Epithelial cell of proximal tubule (primary cell): ENCODE data around the gene SAMD11. TPM values are rescaled to one million over a fixed set of nuclear protein-coding genes. Genes with fewer than 3 reads are reported as not detected.

Experiments used
- DNase-seq: peaks from one replicate; pipeline ENCODE4 v3.0.0-alpha.2; 2011; ENCODE audit warnings: low read depth
- H3K4me3 ChIP-seq: 2 replicates; pipeline ENCODE4 v1.5.1; 2011; ENCODE audit warnings: low read depth, mild to moderate bottlenecking, low read length
- CTCF ChIP-seq: conservative IDR thresholded peaks from 2 replicates; pipeline ENCODE4 v1.5.1; 2012; ENCODE audit warnings: low read depth, mild to moderate bottlenecking, low read length
- total RNA-seq: library from RNA; depleted of rRNA; stranded (reverse); fragments of >200 nt; gene quantifications from 2 replicates; pipeline ENCODE4 v1.2.3, GENCODE V29; 2015

SAMD11 gene
- total RNA-seq, 1 donor from 2014 or later, result 3.5 TPM

DNA sequence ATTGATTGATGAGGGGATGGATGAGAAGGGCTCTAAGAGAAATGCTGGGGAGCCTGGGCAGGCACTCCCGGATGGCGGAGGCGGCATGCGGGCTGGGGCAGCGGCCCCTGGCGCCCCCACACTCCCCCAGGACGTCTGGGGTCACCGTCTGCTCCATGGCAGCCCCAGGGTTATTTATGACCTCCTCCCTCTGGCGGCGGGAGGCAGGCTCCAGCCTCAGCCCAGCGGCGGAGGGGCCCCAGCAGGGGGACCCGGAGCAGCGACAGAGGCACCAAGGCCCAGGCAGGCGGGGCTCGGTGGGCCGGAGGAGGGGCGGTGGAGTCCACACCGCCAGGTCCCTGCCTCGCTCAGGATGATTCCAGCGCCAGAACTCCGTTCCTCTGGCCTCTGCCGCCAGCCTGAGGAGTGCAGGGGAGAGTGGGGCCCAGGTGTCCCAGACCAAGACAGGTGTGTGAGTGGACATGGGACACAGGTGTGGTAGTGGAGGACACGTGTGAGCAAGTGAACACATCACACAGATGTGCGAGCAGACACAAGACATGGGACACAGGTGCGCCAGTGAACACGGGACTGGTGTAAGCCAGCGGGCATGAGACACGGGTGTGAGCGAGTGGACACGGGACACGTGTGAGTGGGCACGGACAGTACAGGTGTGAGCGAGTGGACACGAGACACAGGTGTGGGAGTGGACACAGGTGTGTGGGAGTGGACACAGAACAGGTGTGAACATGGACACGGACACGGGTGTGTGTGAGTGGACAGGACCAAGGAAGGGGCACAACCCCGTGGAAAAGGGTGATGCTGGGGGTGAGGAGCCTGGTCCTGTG lies 2.5 kb upstream of the SAMD11 start:
- DNase-seq, result no peak
- no peak overlapping the region for H3K4me3 ChIP-seq
- TF ChIP-seq CTCF, result peak; percentile 50

GRCh38 chr1:923991-924655 lies 400 bp downstream of the SAMD11 start:
- no peak for TF ChIP-seq CTCF
- peak overlapping the region; percentile 49 for H3K4me3 ChIP-seq
- DNase-seq, result no peak

GRCh38 chr1:924656-925560 lies 1.2 kb downstream of the SAMD11 start:
- TF ChIP-seq CTCF, result no peak
- peak overlapping the region; percentile 49 for H3K4me3 ChIP-seq
- no peak for DNase-seq

DNA sequence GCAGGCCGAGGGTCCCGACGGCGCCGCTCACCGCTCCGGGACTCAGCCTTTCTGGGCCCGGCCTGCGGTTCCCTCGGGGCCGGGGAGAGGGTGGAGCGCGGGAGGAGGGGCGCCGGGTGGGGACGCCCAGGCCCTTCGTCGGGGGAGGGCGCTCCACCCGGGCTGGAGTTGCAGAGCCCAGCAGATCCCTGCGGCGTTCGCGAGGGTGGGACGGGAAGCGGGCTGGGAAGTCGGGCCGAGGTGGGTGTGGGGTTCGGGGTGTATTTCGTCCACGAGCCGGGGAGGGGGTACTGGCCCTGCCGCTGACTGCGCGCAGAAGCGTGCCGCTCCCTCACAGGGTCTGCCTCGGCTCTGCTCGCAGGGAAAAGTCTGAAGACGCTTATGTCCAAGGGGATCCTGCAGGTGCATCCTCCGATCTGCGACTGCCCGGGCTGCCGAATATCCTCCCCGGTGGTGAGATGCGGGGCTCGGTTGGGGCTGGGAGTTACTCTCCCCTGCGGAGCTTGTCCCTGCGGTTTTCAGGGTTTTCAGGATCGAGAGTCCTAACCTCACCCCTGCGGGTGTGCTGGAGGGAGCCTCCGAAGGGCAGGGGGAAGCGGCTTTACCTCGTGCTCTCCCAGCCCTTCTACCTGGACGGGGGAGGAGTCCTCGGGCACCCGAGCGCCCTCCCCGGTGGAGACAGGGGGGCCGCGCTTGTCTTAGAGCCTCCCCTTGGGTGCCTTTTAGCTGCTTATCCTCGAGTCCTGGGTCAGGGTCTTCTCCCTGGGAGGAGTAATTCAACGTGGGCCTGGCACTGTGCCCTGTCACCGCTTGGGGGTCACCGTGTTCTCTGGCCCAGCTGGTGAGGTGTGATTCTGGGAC lies 2.1 kb downstream of the SAMD11 start:
- TF ChIP-seq CTCF, result no peak
- DNase-seq, result no peak
- peak overlapping the region; percentile 49 for H3K4me3 ChIP-seq

- no peak for TF ChIP-seq CTCF
- H3K4me3 ChIP-seq, result no peak overlapping the region
- no peak for DNase-seq
Measured at GRCh38 chr1:927234-927633, 3.5 kb downstream of the SAMD11 start.

GRCh38 chr1:927748-928147 lies 4.0 kb downstream of the SAMD11 start:
- H3K4me3 ChIP-seq, result no peak overlapping the region
- no peak for DNase-seq
- no peak for TF ChIP-seq CTCF
